ENCODE results near the gene RELL1.

Gene RELL1

GRCh38 chr4:37603711-37604110 is 82.5 kb downstream of the RELL1 start:
- in situ Hi-C loops (cut with HindIII; ENCODE audit: low sequenced_read_pairs) = no loop called here
- TF ChIP-seq, protein P1, sequence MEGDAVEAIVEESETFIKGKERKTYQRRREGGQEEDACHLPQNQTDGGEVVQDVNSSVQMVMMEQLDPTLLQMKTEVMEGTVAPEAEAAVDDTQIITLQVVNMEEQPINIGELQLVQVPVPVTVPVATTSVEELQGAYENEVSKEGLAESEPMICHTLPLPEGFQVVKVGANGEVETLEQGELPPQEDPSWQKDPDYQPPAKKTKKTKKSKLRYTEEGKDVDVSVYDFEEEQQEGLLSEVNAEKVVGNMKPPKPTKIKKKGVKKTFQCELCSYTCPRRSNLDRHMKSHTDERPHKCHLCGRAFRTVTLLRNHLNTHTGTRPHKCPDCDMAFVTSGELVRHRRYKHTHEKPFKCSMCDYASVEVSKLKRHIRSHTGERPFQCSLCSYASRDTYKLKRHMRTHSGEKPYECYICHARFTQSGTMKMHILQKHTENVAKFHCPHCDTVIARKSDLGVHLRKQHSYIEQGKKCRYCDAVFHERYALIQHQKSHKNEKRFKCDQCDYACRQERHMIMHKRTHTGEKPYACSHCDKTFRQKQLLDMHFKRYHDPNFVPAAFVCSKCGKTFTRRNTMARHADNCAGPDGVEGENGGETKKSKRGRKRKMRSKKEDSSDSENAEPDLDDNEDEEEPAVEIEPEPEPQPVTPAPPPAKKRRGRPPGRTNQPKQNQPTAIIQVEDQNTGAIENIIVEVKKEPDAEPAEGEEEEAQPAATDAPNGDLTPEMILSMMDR (IDR thresholded peaks at IDR 0.05; ENCODE audit: low read depth, low read length, missing control alignments) = no peak
- no peak overlapping the region for H3K4me3 ChIP-seq (ENCODE audit: low read depth, low read length)
- no peak for DNase-seq (ENCODE audit: low read depth)

- TF ChIP-seq, protein P1 (IDR thresholded peaks at IDR 0.05; ENCODE audit: low read depth, low read length, missing control alignments) = peak; percentile 99
- in situ Hi-C loops (cut with HindIII; ENCODE audit: low sequenced_read_pairs) = no loop called here
- peak; percentile 43 for DNase-seq (ENCODE audit: low read depth)
- no peak overlapping the region for H3K4me3 ChIP-seq (ENCODE audit: low read depth, low read length)
Measured at GRCh38 chr4:37603070-37603468, 83.1 kb downstream of the RELL1 start.

GRCh38 chr4:37602454-37603069 is 83.6 kb downstream of the RELL1 start:
- TF ChIP-seq, protein P1 (IDR thresholded peaks at IDR 0.05; ENCODE audit: low read depth, low read length, missing control alignments) = no peak
- in situ Hi-C loops (cut with HindIII; ENCODE audit: low sequenced_read_pairs) = no loop called here
- H3K4me3 ChIP-seq (ENCODE audit: low read depth, low read length) = no peak overlapping the region
- DNase-seq (ENCODE audit: low read depth) = no peak

DNA sequence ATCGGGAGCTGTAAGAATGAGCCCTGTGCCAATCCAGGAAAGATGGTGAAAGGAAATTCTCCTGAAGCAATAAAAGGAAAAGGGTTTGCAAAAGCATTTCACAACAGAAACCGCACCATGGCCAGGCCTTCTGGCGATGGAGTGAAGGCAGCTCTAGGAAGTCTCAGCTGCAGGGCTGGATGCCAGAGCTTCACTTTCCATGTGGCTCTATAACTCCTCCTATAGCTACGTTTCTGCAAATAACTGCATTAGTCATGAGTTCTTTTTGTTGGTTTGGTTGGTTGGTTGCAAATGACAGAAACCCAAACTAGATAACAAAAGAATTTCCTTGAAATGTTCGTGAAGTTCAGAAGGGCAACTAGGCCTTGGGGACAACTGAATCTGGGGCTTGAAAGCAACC is 84.6 kb downstream of the RELL1 start:
- TF ChIP-seq, protein P1 (IDR thresholded peaks at IDR 0.05; ENCODE audit: low read depth, low read length, missing control alignments) = no peak
- in situ Hi-C loops (cut with HindIII; ENCODE audit: low sequenced_read_pairs) = no loop called here
- peak; percentile 36 for DNase-seq (ENCODE audit: low read depth)

DNA sequence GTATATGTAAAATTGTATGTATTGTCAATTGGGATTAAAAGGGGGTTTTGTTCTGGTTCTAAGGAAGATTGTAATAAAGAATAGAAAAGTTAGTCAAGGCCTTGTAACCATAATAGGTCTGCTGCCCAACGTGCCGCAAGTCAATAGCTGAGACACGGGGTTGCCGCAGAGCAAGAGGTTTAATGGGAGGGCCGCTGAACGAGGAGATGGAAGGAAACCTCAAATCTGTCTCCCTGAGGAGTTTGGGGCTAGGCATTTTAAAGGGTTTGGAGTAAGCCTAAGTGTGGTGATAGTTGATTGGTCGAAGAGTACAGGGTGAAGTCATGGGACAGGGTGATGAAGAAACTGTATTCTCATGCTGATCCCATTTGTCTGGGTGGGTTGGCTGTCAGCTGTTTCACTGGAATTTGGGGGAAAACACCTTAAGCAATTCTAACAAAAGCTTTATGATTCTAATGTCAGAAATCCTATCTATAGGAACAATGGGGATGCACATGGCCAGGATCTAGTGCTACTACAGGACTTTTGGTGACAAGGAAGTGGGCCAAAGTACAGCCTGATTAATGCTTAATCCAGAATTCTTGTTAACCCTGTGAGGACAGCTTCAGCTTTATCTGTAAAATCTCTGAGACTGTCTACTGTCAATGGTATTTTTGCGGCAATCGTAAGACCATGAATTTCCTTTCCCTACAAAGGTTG is 86.9 kb downstream of the RELL1 start:
- in situ Hi-C loops (cut with HindIII; ENCODE audit: low sequenced_read_pairs) = no loop called here
- TF ChIP-seq, protein P1 (IDR thresholded peaks at IDR 0.05; ENCODE audit: low read depth, low read length, missing control alignments) = no peak
- no peak for DNase-seq (ENCODE audit: low read depth)
- H3K4me3 ChIP-seq (ENCODE audit: low read depth, low read length) = no peak overlapping the region

More for the DNA sequence above, 84.6 kb downstream of the RELL1 start:
- no peak overlapping the region for H3K4me3 ChIP-seq (ENCODE audit: low read depth, low read length)

DNA sequence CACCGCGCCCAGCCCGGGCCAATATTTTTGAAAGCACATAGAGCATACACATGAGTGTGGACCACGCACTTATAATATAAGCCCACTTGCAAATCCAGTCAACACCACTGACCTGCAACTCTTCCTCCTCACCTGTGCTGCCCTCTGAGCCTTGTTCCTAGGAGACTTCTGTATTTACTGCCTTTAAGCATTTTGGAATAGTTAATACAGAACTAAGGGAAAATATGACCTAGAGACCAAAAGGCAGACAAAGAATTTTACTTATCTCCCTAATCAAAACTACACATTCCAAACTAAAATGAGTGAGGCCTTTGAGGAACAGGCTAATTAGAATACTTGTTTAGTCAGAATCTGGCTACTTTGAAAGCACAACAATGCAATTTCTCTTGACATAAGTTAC is 89.1 kb downstream of the RELL1 start:
- H3K4me3 ChIP-seq (ENCODE audit: low read depth, low read length) = no peak overlapping the region
- no peak for DNase-seq (ENCODE audit: low read depth)
- TF ChIP-seq, protein P1 (IDR thresholded peaks at IDR 0.05; ENCODE audit: low read depth, low read length, missing control alignments) = no peak
- in situ Hi-C loops (cut with HindIII; ENCODE audit: low sequenced_read_pairs) = no loop called here
